ENCODE measurements around the gene PLCH2. TPM values are rescaled to one million over a fixed set of nuclear protein-coding genes. Genes with fewer than 3 reads are reported as not detected.

PLCH2 gene
- total RNA-seq, 2 experiments from 2014 or later = 9.8 to 11.8 TPM

DNA sequence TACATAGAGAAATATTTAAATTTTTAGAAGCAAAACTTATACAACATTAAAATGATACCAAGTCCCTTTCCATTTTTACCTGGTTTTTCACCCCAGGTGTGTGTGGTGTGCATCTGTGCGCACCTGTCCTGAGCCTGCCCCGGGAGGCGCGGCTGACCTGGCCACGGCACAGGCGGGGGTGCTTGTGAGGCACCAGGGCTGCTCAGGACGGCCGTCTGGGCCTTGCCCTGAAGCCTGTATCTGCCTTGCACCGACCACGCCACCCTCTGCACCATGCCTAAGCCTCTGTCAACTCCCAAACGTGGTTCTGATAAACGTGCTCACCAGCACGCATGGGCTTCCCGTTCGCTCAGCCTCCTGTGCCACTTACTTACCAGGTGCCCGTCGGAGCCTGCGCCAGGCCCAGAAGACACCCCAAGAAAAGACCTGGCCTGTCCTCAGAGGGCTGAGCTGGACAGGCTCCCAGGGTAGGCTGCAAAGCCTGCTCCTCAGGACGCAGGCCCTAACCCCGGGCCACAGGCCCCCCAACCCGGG, 29.4 kb downstream of the PLCH2 start:
- H3K9me3 Mint-ChIP-seq (ENCODE audit: insufficient read depth) = no peaks in the 10 kb centered on the region
- peaks cover 10% of the 10 kb centered on the region for H3K36me3 Mint-ChIP-seq (ENCODE audit: low read depth)
- no peak for DNase-seq
- H3K27ac Mint-ChIP-seq = no peak overlapping the region
- POLR2A ChIA-PET = no interaction called here
- peaks cover 5% of the 10 kb centered on the region for H3K4me1 Mint-ChIP-seq (ENCODE audit: low read depth)
- no peak for ATAC-seq
- CTCF ChIA-PET = interaction anchor here (1.1 kb wide), 1 partner anchor 91 kb away, joined by 4 read pairs; no protein-coding TSS in a partner anchor
- H3K4me3 Mint-ChIP-seq = no peak overlapping the region
- no peaks in the 10 kb centered on the region for H3K27me3 Mint-ChIP-seq (ENCODE audit: low read depth)

DNA sequence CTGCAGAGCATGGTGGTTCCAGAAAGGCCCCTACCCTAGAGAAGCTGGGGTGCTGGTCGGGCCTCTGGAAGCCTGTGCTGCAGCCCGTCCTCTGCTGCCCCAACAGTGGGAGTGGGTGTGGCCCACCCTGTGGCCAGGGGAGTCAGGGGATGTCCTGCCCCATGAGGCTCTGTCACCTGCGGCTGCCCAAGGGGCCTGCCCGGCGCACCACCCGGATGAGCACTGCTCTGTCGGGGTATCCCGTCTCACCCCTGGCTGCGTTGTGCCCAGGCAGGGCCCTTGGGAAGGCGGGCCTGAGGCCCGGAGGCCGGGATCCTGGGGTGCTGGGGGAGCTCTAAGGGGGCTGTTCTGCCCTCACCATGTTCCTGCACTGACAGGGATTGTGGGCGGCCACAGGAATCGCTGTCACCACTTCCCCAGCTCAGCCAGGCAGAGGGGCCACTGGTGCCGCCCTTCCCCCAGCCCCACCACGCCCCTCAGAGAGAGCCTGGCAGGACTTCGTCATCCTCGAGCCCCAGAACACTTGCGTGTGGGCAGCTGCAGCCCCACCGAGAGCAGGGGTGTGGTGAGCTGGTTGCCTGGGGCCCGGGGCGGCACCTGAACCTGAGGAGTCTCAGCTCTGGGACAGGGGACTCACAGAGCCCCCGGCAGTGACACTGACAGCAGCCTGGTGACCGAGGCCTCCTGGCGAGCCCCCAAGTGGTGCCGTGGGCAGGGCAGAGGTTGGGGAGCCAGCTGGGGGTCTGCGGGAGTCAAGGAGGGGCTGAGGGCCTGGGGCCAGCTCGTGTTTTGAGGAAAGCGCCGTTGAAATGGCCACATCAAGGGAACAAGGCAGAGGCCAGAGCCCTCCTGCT, 30.1 kb downstream of the PLCH2 start:
- H3K36me3 Mint-ChIP-seq (ENCODE audit: low read depth) = peaks cover 10% of the 10 kb centered on the region
- no peak overlapping the region for H3K4me3 Mint-ChIP-seq
- ATAC-seq (no peak), DNase-seq (no peak)
- H3K27me3 Mint-ChIP-seq (ENCODE audit: low read depth) = no peaks in the 10 kb centered on the region
- H3K27ac Mint-ChIP-seq = no peak overlapping the region
- POLR2A ChIA-PET = no interaction called here
- H3K9me3 Mint-ChIP-seq (ENCODE audit: insufficient read depth) = no peaks in the 10 kb centered on the region
- CTCF ChIA-PET = interaction anchor here (1.1 kb wide), 1 partner anchor 91 kb away, joined by 4 read pairs; no protein-coding TSS in a partner anchor
- no peaks in the 10 kb centered on the region for H3K4me1 Mint-ChIP-seq (ENCODE audit: low read depth)

DNA sequence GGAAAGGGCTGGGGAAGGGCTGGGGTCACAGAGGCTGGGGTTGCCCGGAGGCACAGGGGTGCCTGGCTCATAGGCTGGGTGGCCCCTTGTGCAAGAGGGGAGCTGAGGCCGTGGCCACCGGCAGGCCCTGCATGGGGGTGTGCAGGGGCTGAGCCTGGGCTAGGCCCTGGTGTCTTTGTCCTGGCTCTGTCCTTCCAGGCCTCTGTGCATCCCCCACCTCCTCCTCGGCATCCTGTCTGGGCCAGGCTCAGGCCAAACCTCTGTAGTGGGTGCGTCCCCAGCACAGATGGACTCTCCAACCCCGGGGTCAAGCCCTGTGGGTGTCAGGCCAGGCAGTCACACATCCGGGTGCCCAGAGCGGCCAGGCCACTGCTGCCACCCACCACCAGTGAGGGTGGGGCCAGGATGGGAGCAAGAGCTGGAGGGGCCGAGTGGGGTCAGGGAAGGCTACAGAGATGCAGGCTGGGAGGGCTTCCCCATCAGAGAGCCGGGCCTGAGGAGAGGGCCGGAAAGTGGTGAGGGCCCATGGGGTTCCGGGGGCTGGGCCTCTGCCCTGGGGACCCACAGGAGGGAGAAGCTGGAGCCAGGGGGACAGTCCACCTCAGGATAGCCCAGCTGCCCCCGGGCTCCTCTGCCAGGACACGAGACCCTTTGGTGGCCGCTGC, 30.9 kb downstream of the PLCH2 start:
- Mint-ChIP-seq H3K36me3 (ENCODE audit: low read depth) (peaks cover 15% of the 10 kb centered on the region), H3K27ac (no peak overlapping the region), H3K4me3 (no peak overlapping the region), H3K9me3 (ENCODE audit: insufficient read depth) (no peaks in the 10 kb centered on the region), H3K4me1 (ENCODE audit: low read depth) (no peaks in the 10 kb centered on the region), H3K27me3 (ENCODE audit: low read depth) (no peaks in the 10 kb centered on the region)
- DNase-seq (no peak), ATAC-seq (no peak)
- CTCF ChIA-PET = interaction anchor here (1.1 kb wide), 1 partner anchor 92 kb away, joined by 4 read pairs; no protein-coding TSS in a partner anchor
- POLR2A ChIA-PET = interaction anchor here (1.0 kb wide), 1 partner anchor 12 kb away, joined by 5 read pairs; no protein-coding TSS in a partner anchor

DNA sequence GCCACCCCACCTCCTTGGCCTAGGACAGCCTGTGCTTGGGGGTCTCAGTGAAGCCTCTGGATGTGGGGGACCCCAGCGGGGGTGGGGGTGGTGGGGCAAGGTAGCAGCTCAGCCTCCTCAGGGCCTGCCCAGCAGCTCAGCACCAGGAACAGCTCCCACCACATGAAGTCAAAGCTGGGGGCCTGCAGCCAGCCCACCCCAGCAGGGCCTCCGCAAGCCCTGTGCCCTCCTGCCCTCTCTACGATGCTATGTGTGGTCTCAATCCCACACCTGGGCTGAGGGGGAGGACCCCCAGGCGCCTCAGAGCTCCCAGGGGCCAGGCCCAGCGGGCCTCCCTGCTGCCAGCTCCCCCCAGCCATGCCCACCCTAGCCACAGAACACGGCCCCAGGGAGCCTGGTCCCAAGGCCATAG, 31.7 kb downstream of the PLCH2 start:
- ChIA-PET POLR2A (interaction anchor here (1.0 kb wide), 1 partner anchor 13 kb away, joined by 5 read pairs; no protein-coding TSS in a partner anchor), CTCF (no interaction called here)
- Mint-ChIP-seq H3K27me3 (ENCODE audit: low read depth) (no peaks in the 10 kb centered on the region), H3K9me3 (ENCODE audit: insufficient read depth) (no peaks in the 10 kb centered on the region), H3K27ac (no peak overlapping the region), H3K36me3 (ENCODE audit: low read depth) (peaks cover 15% of the 10 kb centered on the region), H3K4me1 (ENCODE audit: low read depth) (no peaks in the 10 kb centered on the region), H3K4me3 (no peak overlapping the region)
- DNase-seq (no peak), ATAC-seq (no peak)

DNA sequence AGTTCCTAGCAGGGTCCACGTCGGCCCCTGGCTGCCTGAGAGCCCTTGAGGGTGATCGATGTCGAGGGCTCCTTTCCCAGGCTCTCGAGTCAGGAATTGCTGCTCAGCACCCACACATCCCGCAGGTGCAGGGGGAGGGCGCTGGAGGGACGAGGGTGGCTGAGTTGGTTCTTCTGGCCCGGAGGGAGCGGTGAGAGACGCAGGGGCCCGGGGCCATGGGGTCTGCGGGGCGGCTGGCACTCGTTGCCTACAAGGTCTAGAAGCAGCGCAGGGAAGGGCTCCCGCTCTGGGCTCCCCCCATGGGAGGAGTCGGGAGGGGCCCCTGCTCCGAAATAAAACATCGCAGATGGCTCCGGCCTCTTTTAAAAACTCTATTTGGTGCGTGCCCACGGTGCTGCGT, 32.1 kb downstream of the PLCH2 start:
- Mint-ChIP-seq H3K9me3 (ENCODE audit: insufficient read depth) (no peaks in the 10 kb centered on the region), H3K27me3 (ENCODE audit: low read depth) (no peaks in the 10 kb centered on the region), H3K4me3 (no peak overlapping the region), H3K36me3 (ENCODE audit: low read depth) (peaks cover 15% of the 10 kb centered on the region), H3K27ac (no peak overlapping the region), H3K4me1 (ENCODE audit: low read depth) (no peaks in the 10 kb centered on the region)
- ChIA-PET POLR2A (interaction anchor here (1.0 kb wide), 1 partner anchor 14 kb away, joined by 5 read pairs; no protein-coding TSS in a partner anchor), CTCF (no interaction called here)
- ATAC-seq = no peak
- DNase-seq = no peak

DNA sequence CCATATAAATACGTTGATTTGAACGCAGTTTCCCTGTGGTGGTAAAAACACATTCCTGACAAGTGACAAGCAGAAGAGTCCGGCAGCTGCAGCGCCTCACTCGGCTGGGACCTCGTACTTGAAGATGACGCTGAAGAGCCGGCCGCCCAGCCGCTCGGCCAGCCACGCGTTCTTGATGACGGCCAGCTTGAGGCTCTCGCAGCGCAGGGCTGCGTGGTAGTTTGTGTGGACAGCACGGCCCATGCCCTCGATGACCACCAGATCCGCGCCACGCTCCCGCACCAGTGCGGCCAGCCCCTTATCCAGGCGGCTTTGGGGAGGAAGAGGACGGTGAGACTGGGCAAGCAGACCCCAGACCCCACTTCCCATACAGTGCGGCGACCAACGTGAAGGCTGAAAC, 32.7 kb downstream of the PLCH2 start:
- ATAC-seq (no peak), DNase-seq (no peak)
- no peak overlapping the region for H3K27ac Mint-ChIP-seq
- H3K4me1 Mint-ChIP-seq (ENCODE audit: low read depth) = no peaks in the 10 kb centered on the region
- no peak overlapping the region for H3K4me3 Mint-ChIP-seq
- no peaks in the 10 kb centered on the region for H3K9me3 Mint-ChIP-seq (ENCODE audit: insufficient read depth)
- ChIA-PET POLR2A (no interaction called here), CTCF (no interaction called here)
- H3K36me3 Mint-ChIP-seq (ENCODE audit: low read depth) = peaks cover 19% of the 10 kb centered on the region
- H3K27me3 Mint-ChIP-seq (ENCODE audit: low read depth) = no peaks in the 10 kb centered on the region

DNA sequence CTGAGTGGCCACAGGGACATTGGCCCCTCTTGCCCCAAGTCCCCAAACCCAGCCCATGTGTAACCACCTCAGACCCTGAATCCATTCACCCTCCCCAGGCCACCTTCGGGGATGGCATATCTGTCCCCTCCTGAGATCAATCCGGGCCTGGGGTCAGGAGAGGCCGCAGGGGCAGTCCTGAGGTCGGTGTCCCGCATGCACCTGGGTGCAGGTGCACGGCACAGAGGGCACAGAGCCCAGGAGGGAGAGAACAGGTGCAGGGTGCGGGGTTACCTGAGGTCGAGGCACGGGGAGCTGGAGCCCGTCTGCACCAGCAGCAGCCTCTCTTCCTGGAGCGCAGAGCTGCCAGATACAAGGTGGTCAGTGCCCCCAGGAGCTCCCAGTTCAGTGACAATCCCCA, 33.5 kb downstream of the PLCH2 start:
- H3K36me3 Mint-ChIP-seq (ENCODE audit: low read depth) = peaks cover 20% of the 10 kb centered on the region
- POLR2A ChIA-PET = interaction anchor here (1.4 kb wide), 1 partner anchor 15 kb away, joined by 4 read pairs; no protein-coding TSS in a partner anchor
- H3K27ac Mint-ChIP-seq = no peak overlapping the region
- CTCF ChIA-PET = no interaction called here
- no peaks in the 10 kb centered on the region for H3K9me3 Mint-ChIP-seq (ENCODE audit: insufficient read depth)
- no peak for DNase-seq
- no peak overlapping the region for H3K4me3 Mint-ChIP-seq
- H3K27me3 Mint-ChIP-seq (ENCODE audit: low read depth) = no peaks in the 10 kb centered on the region
- ATAC-seq = no peak
- no peaks in the 10 kb centered on the region for H3K4me1 Mint-ChIP-seq (ENCODE audit: low read depth)

DNA sequence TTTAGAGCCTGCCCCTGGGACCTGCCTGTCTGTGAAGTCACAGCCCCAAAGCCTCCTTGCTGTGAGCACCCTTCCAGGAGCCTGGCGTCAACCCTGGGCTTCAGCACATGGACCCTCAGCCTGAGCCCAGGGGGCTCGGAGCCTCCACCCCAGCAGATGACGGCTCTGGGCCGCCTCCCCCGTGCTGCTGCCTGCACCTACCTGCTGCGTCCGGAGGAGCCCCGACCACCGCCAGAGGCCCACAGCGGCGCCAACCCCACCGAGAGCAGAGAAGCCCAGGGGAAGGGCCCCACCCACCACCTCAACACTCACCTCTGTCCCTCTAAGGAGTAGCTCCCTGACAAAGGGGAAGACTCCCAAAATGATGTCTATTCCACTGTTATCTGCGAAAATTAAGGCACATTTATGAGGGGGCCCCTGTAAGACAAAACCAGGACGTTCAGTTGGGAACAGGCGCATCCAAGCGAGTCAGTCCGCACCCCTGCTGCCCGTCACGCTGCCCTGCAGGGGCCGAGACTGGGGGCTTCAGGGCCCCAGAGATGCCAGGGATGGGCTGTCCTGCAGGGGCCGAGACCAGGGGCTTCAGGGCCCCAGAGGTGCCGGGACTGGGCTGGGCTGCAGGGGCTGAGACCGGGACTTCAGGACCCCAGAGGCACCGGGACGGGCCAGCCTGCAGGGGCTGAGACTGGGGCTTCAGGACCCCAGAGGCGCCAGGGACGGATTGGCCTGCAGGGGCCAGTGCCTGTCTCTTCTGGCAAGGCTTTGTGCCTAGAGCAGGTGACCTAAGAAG, 34.5 kb downstream of the PLCH2 start:
- Mint-ChIP-seq H3K27me3 (ENCODE audit: low read depth) (no peaks in the 10 kb centered on the region), H3K4me3 (no peak overlapping the region), H3K36me3 (ENCODE audit: low read depth) (peaks cover 24% of the 10 kb centered on the region), H3K4me1 (ENCODE audit: low read depth) (no peaks in the 10 kb centered on the region), H3K9me3 (ENCODE audit: insufficient read depth) (no peaks in the 10 kb centered on the region), H3K27ac (no peak overlapping the region)
- DNase-seq (no peak), ATAC-seq (no peak)
- ChIA-PET POLR2A (interaction anchor here (1.4 kb wide), 1 partner anchor 14 kb away, joined by 4 read pairs; no protein-coding TSS in a partner anchor), CTCF (no interaction called here)

DNA sequence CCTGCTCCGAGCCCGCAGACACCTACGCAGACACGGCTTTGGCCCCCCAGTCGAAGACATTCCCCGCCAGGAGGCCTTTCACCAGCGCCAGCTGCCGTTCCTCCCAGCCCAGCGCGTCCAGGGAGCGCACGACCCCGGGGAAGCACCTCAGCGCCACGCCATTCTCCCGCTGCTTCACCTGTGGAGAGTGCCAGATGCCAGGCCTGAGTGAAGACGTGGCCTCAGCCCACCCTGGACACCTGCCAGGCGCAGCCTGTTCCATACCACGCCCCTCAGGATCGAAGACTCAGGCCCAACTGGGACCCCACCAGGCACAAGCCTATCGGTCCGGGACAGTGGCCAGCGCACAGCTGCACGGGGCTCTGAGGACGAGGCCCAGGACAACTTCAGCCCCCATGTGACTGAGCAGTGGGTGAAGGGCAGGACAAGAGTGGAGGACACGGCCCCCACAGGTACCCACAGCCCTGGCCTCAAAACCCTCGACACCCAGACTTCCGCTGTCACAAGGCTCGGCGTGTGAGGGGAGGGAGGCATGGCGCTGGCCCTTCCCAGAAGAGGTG, 36.9 kb downstream of the PLCH2 start:
- Mint-ChIP-seq H3K4me1 (ENCODE audit: low read depth) (no peaks in the 10 kb centered on the region), H3K9me3 (ENCODE audit: insufficient read depth) (no peaks in the 10 kb centered on the region), H3K27me3 (ENCODE audit: low read depth) (no peaks in the 10 kb centered on the region), H3K36me3 (ENCODE audit: low read depth) (peaks cover 30% of the 10 kb centered on the region), H3K4me3 (no peak overlapping the region), H3K27ac (peak overlapping the region; percentile 55)
- no peak for ATAC-seq
- POLR2A ChIA-PET = no interaction called here
- CTCF ChIA-PET = no interaction called here
- DNase-seq = no peak

DNA sequence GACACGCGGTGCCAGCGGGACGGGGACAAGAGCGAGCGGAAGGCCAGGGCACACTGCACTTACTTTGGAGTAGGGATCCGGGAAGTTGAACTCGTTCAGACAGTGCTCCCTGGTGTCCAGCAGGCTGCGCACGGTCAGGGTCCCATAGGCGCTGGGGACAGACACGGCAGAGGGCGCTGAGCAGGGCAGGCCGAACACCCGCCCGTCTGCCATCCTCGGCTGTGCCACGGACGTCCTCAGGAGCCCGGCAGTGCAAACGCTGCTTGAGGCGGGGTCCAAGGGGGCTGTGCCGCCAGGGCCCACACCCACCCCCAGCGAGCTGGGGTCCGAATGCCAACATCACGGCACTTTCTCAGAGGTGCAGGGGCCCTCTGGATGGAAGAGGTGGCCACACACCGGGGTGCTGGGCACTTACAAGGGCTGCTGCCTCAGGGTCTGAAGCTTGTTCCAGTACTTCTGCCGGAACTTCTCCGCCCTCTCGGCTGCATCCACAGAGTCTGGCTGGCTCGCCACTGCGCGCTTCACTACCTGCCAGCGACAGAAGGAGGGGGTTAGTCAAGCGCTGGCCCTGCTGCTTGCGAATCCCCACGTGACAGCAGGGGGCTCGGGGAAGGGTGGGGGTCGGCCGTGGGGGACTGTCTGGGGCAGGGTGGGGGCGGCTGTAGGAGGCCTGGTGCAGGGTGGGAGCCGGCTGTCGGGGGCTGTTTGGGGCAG, 38.0 kb downstream of the PLCH2 start:
- DNase-seq (no peak), ATAC-seq (no peak)
- Mint-ChIP-seq H3K9me3 (ENCODE audit: insufficient read depth) (no peaks in the 10 kb centered on the region), H3K27me3 (ENCODE audit: low read depth) (no peaks in the 10 kb centered on the region), H3K4me1 (ENCODE audit: low read depth) (no peaks in the 10 kb centered on the region), H3K27ac (no peak overlapping the region), H3K4me3 (no peak overlapping the region), H3K36me3 (ENCODE audit: low read depth) (peaks cover 33% of the 10 kb centered on the region)
- POLR2A ChIA-PET = no interaction called here
- CTCF ChIA-PET = interaction anchor here (0.7 to 1.5 kb wide), 2 partner anchors 10 to 132 kb away, joined by 3 read pairs; no protein-coding TSS in a partner anchor
